NB4 (cell line): ENCODE data around the gene NCOA6.

Experiments used
- DNase-seq: peaks from one replicate; pipeline ENCODE4 v3.0.0; 2010; ENCODE audit warnings: low read depth
- H3K4me3 ChIP-seq: one replicate; pipeline ENCODE4 v1.5.1; 2011; ENCODE audit warnings: mild to moderate bottlenecking, low read depth, low read length, moderate library complexity
- CTCF ChIP-seq: IDR thresholded peaks from one replicate; pipeline ENCODE4 v1.5.1; 2012; ENCODE audit warnings: low read depth, low read length
- MAX ChIP-seq: IDR thresholded peaks from 2 replicates; pipeline ENCODE4 v1.6.1; 2011; ENCODE audit warnings: low read depth, low read length
- MYC ChIP-seq: IDR thresholded peaks from 2 replicates; pipeline ENCODE4 v1.6.1; 2011; ENCODE audit warnings: low read depth, low read length
- POLR2A ChIP-seq: IDR thresholded peaks from 2 replicates; pipeline ENCODE4 v1.6.1; 2011; ENCODE audit warnings: mild to moderate bottlenecking; ENCODE audit not compliant: insufficient read length; ENCODE audit errors: extremely low read depth

The NCOA6 gene

GRCh38 chr20:34798328-34798727 lies 27.1 kb downstream of the NCOA6 start:
- no peak for DNase-seq
- no peak overlapping the region for H3K4me3 ChIP-seq
- TF ChIP-seq MAX: no peak
- TF ChIP-seq POLR2A: no peak
- no peak for TF ChIP-seq MYC
- no peak for TF ChIP-seq CTCF

- TF ChIP-seq CTCF (no peak), MAX (no peak), MYC (no peak), POLR2A (no peak)
- H3K4me3 ChIP-seq: no peak overlapping the region
- DNase-seq: no peak
These were observed 28.1 kb downstream of the NCOA6 start for GRCh38 chr20:34797012-34797995.

GRCh38 chr20:34794006-34794585 lies 31.4 kb downstream of the NCOA6 start:
- H3K4me3 ChIP-seq: no peak overlapping the region
- no peak for TF ChIP-seq POLR2A
- TF ChIP-seq CTCF: no peak
- no peak for TF ChIP-seq MYC
- TF ChIP-seq MAX: no peak
- no peak for DNase-seq

- no peak for DNase-seq
- no peak overlapping the region for H3K4me3 ChIP-seq
- TF ChIP-seq POLR2A (no peak), CTCF (no peak), MYC (no peak), MAX (no peak)
These were observed 32.6 kb downstream of the NCOA6 start for GRCh38 chr20:34792687-34793363.

GRCh38 chr20:34791289-34792020 lies 34.0 kb downstream of the NCOA6 start:
- no peak overlapping the region for H3K4me3 ChIP-seq
- DNase-seq: peak; percentile 59
- TF ChIP-seq MAX (no peak), CTCF (no peak), POLR2A (no peak), MYC (no peak)
